Activated CD8-positive, alpha-beta T cell treated with anti-CD3 and anti-CD28 coated beads for 36 hours (primary cell): Measurements from ENCODE around the gene ENPP7. TPM values are rescaled to one million over a fixed set of nuclear protein-coding genes. Genes with fewer than 3 reads are reported as not detected.
"Not testable (repeated sequence)": the region's sequence is repeated elsewhere in the genome, so short reads cannot be mapped to it uniquely, and the experiment has no call there.

ENCODE experiments used
- ATAC-seq: fragments of 200-7000 bp; cut with Tn5 transposase; one replicate; pipeline ENCODE4 v1.10.0; 2021; ENCODE audit warnings: mild to moderate bottlenecking, moderate library complexity
- CTCF ChIA-PET: fragments of 350-600 bp; sonication (Branson Sonifier 250); formaldehyde crosslinking; loops from one replicate; lab custom pipeline; 2021; ENCODE audit warnings: antibody characterized with exemption; lab: Charles Lee
- POLR2A ChIA-PET: fragments of 350-600 bp; sonication (Branson Sonifier 250); formaldehyde crosslinking; loops from one replicate; lab custom pipeline; 2021; ENCODE audit warnings: antibody characterized with exemption; lab: Charles Lee
- DNase-seq: peaks from one replicate; pipeline ENCODE4 v3.0.0-alpha.2; 2020
- H3K27ac Mint-ChIP-seq: one replicate; pipeline ENCODE4 v1.8.0; 2021; ENCODE audit warnings: mild to moderate bottlenecking, mixed read lengths
- H3K27me3 Mint-ChIP-seq: one replicate; pipeline ENCODE4 v1.8.0; 2021; ENCODE audit warnings: mixed read lengths
- H3K36me3 Mint-ChIP-seq: one replicate; pipeline ENCODE4 v1.8.0; 2021; ENCODE audit warnings: low read depth, mixed read lengths
- H3K4me1 Mint-ChIP-seq: one replicate; pipeline ENCODE4 v1.8.0; 2021; ENCODE audit warnings: low read depth, mixed read lengths
- H3K4me3 Mint-ChIP-seq: one replicate; pipeline ENCODE4 v1.8.0; 2021; ENCODE audit warnings: mild to moderate bottlenecking, moderate library complexity, mixed read lengths
- H3K9me3 Mint-ChIP-seq: one replicate; pipeline ENCODE4 v1.8.0; 2021; ENCODE audit warnings: mixed read lengths
- CTCF ChIP-seq: fragments of 200-600 bp; IDR thresholded peaks from one replicate; pipeline ENCODE4 v1.8.0; 2022; ENCODE audit warnings: antibody characterized with exemption, mild to moderate bottlenecking
- intact Hi-C: fragments of 100-400 bp; cut with micrococcal nuclease; formaldehyde crosslinking; loops from one replicate; pipeline ENCODE4 v1.10.0; 2022
- total RNA-seq, 2 experiments: library from RNA; stranded (reverse); gene quantifications; one replicate each; pipeline ENCODE4 v1.2.3, GENCODE V29; 2021

ENPP7 gene
- total RNA-seq, 2 experiments from 2014 or later = 0.16 TPM; not detected in 1

DNA sequence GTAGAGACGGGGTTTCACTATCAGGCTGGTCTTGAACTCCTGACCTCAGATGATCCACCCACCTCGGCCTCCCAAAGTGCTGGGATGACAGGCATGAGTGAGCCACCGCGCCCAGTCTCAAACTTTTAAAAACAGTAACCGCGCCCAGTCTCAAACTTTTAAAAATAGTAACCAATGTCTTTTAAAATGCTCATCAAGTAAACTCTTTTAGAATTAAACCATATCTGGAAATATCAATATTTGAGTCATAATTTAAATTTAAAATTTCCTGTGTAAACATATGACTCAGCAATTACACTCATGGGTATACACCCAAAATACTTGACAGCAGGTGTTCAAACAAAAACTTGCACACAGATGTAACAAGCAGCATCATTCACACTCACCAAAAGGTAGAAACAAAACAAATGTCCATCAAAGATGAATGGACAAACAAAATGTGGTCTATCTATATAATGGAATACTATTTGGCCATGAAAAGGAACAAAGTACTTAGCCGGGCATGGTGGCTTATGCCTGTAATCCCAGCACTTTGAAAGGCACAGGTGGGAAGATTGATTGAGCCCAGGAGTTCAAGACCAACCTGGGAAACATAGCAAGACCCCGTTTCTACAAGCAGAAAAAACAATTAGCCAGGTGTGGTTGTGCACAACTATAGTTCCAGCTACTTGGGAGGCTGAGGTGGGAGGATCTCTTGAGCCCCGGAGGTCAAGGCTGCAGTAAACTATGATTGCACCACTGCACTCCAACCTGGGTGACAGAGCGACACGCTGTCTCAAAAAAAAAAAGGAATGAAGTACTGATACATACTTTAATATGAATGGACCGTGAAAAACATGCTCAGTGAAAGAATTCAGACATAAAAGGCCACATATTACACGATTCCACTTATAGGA lies 20.2 kb downstream of the ENPP7 start:
- no peak for ATAC-seq
- CTCF ChIA-PET = interaction anchor here (1.4 to 2.3 kb wide), 2 partner anchors 8 to 68 kb away, joined by 3 to 15 read pairs; no protein-coding TSS in a partner anchor
- intact Hi-C loops = no loop called here
- Mint-ChIP-seq H3K9me3 (no peaks in the 10 kb centered on the region), H3K4me1 (peaks cover 16% of the 10 kb centered on the region), H3K27ac (no peak overlapping the region), H3K4me3 (no peak overlapping the region), H3K27me3 (peaks cover 42% of the 10 kb centered on the region), H3K36me3 (no peaks in the 10 kb centered on the region)
- TF ChIP-seq CTCF = no peak
- POLR2A ChIA-PET = interaction anchor here (0.9 kb wide), 1 partner anchor 63 kb away, joined by 3 read pairs; no protein-coding TSS in a partner anchor
- no peak for DNase-seq

- Mint-ChIP-seq H3K36me3 (no peaks in the 10 kb centered on the region), H3K4me1 (peaks cover 10% of the 10 kb centered on the region), H3K4me3 (peak overlapping the region; percentile 17), H3K27me3 (peaks cover 32% of the 10 kb centered on the region), H3K9me3 (no peaks in the 10 kb centered on the region), H3K27ac (no peak overlapping the region)
- TF ChIP-seq CTCF = no peak
- CTCF ChIA-PET = interaction anchor here (2.3 kb wide), 1 partner anchor 10 kb away, joined by 15 read pairs; no protein-coding TSS in a partner anchor
- ATAC-seq (peak; percentile 70), DNase-seq (peak; percentile 65)
- POLR2A ChIA-PET = no interaction called here
- intact Hi-C loops = no loop called here
These were observed 21.4 kb downstream of the ENPP7 start for GRCh38 chr17:79752175-79752574.

GRCh38 chr17:79754370-79754769 lies 23.6 kb downstream of the ENPP7 start:
- no peak for DNase-seq
- H3K27ac Mint-ChIP-seq = no peak overlapping the region
- POLR2A ChIA-PET = no interaction called here
- peaks cover 21% of the 10 kb centered on the region for H3K27me3 Mint-ChIP-seq
- H3K4me3 Mint-ChIP-seq = no peak overlapping the region
- H3K9me3 Mint-ChIP-seq = no peaks in the 10 kb centered on the region
- intact Hi-C loops = no loop called here
- ATAC-seq = no peak
- TF ChIP-seq CTCF = no peak
- CTCF ChIA-PET = interaction anchor here (1.3 kb wide), 1 partner anchor 13 kb away, joined by 4 read pairs; no protein-coding TSS in a partner anchor
- H3K36me3 Mint-ChIP-seq = no peaks in the 10 kb centered on the region
- peaks cover 6% of the 10 kb centered on the region for H3K4me1 Mint-ChIP-seq

DNA sequence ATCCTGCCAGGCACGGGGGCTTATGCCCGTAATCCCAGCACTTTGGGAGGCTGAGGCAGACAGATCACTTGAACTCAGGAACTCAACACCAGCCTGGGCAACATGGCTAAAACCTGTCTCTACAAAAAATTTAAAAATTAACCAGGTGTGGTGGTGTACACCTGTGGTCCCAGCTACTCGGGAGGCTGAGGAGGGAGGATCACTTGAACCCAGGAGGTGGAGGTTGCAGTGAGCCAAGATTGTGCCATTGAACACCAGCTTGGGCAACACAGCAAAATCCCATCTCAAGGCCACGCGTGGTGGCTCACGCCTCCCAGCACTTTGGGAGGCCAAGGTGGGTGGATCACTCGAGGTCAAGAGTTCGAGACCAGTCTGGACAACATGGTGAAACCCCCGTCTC lies 24.2 kb downstream of the ENPP7 start:
- H3K27ac Mint-ChIP-seq, H3K4me3 Mint-ChIP-seq, POLR2A ChIA-PET, H3K9me3 Mint-ChIP-seq, ATAC-seq, DNase-seq, intact Hi-C loops, H3K4me1 Mint-ChIP-seq, H3K36me3 Mint-ChIP-seq: not testable (repeated sequence)
- peaks cover 18% of the 10 kb centered on the region for H3K27me3 Mint-ChIP-seq
- CTCF ChIA-PET = interaction anchor here (1.3 kb wide), 1 partner anchor 13 kb away, joined by 4 read pairs; no protein-coding TSS in a partner anchor

- ChIA-PET CTCF (interaction anchor here (1.3 kb wide), 1 partner anchor 14 kb away, joined by 4 read pairs; no protein-coding TSS in a partner anchor), POLR2A (no interaction called here)
- no peak overlapping the region for H3K4me3 Mint-ChIP-seq
- H3K27ac Mint-ChIP-seq = no peak overlapping the region
- intact Hi-C loops = no loop called here
- no peak for DNase-seq
- no peak for TF ChIP-seq CTCF
- H3K27me3 Mint-ChIP-seq = peaks cover 15% of the 10 kb centered on the region
- H3K4me1 Mint-ChIP-seq = peaks cover 6% of the 10 kb centered on the region
- no peaks in the 10 kb centered on the region for H3K36me3 Mint-ChIP-seq
- ATAC-seq = no peak
- no peaks in the 10 kb centered on the region for H3K9me3 Mint-ChIP-seq
These were observed 24.8 kb downstream of the ENPP7 start for GRCh38 chr17:79755591-79755990.
